Suprapubic skin (tissue), 4 donors: ENCODE results near the gene DYRK2. TPM values are rescaled to one million over a fixed set of nuclear protein-coding genes. Genes with fewer than 3 reads are reported as not detected.

Experiments used
- DNase-seq, 2 donors: peaks; one replicate each; pipeline ENCODE4 v3.0.0-alpha.2; 2019; ENCODE audit warnings: low spot score in 2 of 2
- H3K27ac ChIP-seq: fragments of 200-600 bp; sonication (generic); one replicate; pipeline ENCODE4 v1.5.1; 2019
- H3K27me3 ChIP-seq: fragments of 200-600 bp; sonication (generic); one replicate; pipeline ENCODE4 v1.5.1; 2019
- H3K36me3 ChIP-seq: fragments of 200-600 bp; sonication (generic); one replicate; pipeline ENCODE4 v1.5.1; 2019
- H3K4me1 ChIP-seq: fragments of 200-600 bp; sonication (generic); one replicate; pipeline ENCODE4 v1.5.1; 2019
- H3K4me3 ChIP-seq: fragments of 200-600 bp; sonication (generic); one replicate; pipeline ENCODE4 v1.5.1; 2019; ENCODE audit warnings: mild to moderate bottlenecking
- H3K9me3 ChIP-seq: fragments of 200-600 bp; sonication (generic); one replicate; pipeline ENCODE4 v1.5.1; 2019
- EP300 ChIP-seq: sonication (generic); formaldehyde crosslinking; IDR thresholded peaks from one replicate; pipeline ENCODE4 v1.6.1; 2017; ENCODE audit warnings: antibody characterized with exemption
- POLR2A ChIP-seq, 2 donors: fragments of 450-650 bp; IDR thresholded peaks; one replicate each; pipeline ENCODE4 v1.6.1; 2017; ENCODE audit warnings: antibody characterized with exemption in 2 of 2, mild to moderate bottlenecking in 2 of 2, moderate library complexity in 2 of 2
- POLR2AphosphoS5 ChIP-seq, 3 donors: sonication (generic); formaldehyde crosslinking; IDR thresholded peaks; one replicate each; pipeline ENCODE4 v1.6.1; 2017; ENCODE audit warnings: antibody characterized with exemption in 3 of 3
- WGBS: methylation state at CpG from one replicate; pipeline ENCODE4 v1.1.5; 2018; 5-methylcytosine and 5-hydroxymethylcytosine counted together
- total RNA-seq, 4 donors: library from RNA; depleted of rRNA; stranded (reverse); fragments of >200 nt; gene quantifications; one replicate each; pipeline ENCODE4 v1.1.0, GENCODE V29; 2016
- TF ChIP-seq, protein P1 (sequence below), 2 donors: fragments of 200-600 bp in 1 of 2; fragments of 450-650 bp in 1 of 2; sonication (generic) in 1 of 2; IDR thresholded peaks; one replicate each; pipeline ENCODE4 v1.5.1; 2016 to 2019; ENCODE audit warnings: antibody characterized with exemption in 2 of 2, mild to moderate bottlenecking in 1 of 2, moderate library complexity in 1 of 2

Gene DYRK2
- total RNA-seq, 4 donors from 2014 or later: 10.4 to 22.3 (median 18.7) TPM

DNA sequence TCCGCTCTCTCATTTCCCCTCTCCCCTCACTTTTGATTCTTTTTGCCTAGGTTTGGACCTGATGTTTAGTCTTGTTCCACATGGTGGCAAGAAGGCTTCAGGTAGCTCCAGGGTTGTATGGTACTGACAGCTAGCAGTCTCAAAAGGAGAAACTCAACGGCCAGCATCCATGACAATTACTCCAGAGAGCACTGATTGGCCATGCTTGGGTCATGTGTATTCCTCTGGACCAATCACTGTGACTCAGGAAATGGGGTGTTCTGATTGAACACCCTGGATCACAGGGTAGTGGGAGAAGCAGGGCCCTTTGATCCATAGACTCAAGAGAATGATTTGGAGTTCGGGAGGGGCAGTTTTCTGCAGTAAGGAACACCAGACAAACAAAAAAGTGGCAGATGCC is 45.3 kb downstream of the DYRK2 start:
- no peak for TF ChIP-seq POLR2AphosphoS5 (IDR thresholded peaks at IDR 0.05)
- TF ChIP-seq, protein P1, sequence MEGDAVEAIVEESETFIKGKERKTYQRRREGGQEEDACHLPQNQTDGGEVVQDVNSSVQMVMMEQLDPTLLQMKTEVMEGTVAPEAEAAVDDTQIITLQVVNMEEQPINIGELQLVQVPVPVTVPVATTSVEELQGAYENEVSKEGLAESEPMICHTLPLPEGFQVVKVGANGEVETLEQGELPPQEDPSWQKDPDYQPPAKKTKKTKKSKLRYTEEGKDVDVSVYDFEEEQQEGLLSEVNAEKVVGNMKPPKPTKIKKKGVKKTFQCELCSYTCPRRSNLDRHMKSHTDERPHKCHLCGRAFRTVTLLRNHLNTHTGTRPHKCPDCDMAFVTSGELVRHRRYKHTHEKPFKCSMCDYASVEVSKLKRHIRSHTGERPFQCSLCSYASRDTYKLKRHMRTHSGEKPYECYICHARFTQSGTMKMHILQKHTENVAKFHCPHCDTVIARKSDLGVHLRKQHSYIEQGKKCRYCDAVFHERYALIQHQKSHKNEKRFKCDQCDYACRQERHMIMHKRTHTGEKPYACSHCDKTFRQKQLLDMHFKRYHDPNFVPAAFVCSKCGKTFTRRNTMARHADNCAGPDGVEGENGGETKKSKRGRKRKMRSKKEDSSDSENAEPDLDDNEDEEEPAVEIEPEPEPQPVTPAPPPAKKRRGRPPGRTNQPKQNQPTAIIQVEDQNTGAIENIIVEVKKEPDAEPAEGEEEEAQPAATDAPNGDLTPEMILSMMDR (IDR thresholded peaks at IDR 0.05): no peak
- TF ChIP-seq EP300: no peak
- TF ChIP-seq POLR2A (IDR thresholded peaks at IDR 0.05): no peak
- H3K9me3 ChIP-seq: no peaks in the 10 kb centered on the region
- H3K36me3 ChIP-seq: no peaks in the 10 kb centered on the region

DNA sequence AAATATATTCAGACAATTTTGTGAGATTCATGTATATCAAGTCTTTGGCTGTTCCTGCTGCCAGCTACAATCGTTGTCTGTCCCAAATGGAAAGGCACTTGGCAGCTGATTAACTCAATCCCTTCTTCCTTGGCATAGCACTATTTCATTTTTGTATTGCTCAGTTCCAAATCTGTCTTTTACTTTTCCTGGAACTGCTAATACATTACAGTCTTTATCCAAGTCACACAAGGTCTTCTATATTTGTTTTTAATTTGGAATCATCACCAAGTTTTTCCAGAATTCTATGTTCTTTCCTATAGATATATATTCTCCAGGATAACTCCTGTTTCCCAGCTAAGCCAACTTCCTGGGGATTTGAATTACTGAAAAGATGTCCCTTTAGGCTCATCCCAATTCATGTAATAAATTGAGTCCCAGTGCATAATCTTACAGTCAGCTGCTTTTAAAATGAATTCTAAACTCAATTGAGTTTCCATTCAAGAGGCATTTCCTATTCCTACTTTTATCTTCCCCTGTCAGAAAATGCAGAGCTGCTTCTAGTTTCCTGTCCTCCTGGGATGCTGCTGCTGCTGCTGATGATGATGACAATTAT is 45.9 kb downstream of the DYRK2 start:
- H3K4me3 ChIP-seq: no peak overlapping the region
- H3K27ac ChIP-seq: no peak overlapping the region
- no peaks in the 10 kb centered on the region for H3K27me3 ChIP-seq
- no peaks in the 10 kb centered on the region for H3K4me1 ChIP-seq
- no peaks in the 10 kb centered on the region for H3K9me3 ChIP-seq
- TF ChIP-seq POLR2A (IDR thresholded peaks at IDR 0.05) (no peak), POLR2AphosphoS5 (IDR thresholded peaks at IDR 0.05) (no peak), EP300 (no peak)
- TF ChIP-seq, protein P1 (IDR thresholded peaks at IDR 0.05): no peak
- WGBS: 18% methylated on average over 1 of the region's 1 CpG
- H3K36me3 ChIP-seq: no peaks in the 10 kb centered on the region
- no peak for DNase-seq

More for the DNA sequence above, 45.3 kb downstream of the DYRK2 start:
- Histone ChIP-seq H3K27ac (no peak overlapping the region), H3K27me3 (no peaks in the 10 kb centered on the region), H3K4me1 (no peaks in the 10 kb centered on the region), H3K4me3 (no peak overlapping the region)
- DNase-seq: no peak
- WGBS: 82% methylated on average over 3 of the region's 3 CpGs

DNA sequence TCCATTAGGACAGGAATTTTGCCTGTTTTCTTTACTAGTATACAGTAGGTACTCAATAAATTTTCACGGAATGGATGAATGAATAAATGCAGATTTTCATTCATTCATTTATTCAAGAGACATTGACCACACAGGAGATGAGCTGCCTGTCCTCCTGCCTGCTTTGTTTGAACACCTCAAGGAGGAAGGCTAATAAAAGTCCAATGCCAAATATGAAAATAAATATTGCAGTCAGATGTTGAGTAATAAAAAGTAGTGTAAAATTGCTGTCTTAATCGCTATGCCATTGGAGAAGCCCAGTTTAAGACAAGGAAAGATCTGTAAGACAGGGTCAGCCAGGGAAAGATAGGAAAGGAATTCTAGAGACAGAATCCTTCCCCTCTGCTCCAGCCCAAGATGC is 47.4 kb downstream of the DYRK2 start:
- no peaks in the 10 kb centered on the region for H3K4me1 ChIP-seq
- H3K9me3 ChIP-seq: no peaks in the 10 kb centered on the region
- TF ChIP-seq POLR2A (IDR thresholded peaks at IDR 0.05) (no peak), EP300 (no peak), POLR2AphosphoS5 (IDR thresholded peaks at IDR 0.05) (no peak)
- TF ChIP-seq, protein P1 (IDR thresholded peaks at IDR 0.05): no peak
- WGBS: 95% methylated on average over 2 of the region's 2 CpGs
- H3K27me3 ChIP-seq: no peaks in the 10 kb centered on the region
- no peak for DNase-seq
- no peak overlapping the region for H3K27ac ChIP-seq
- no peak overlapping the region for H3K4me3 ChIP-seq
- no peaks in the 10 kb centered on the region for H3K36me3 ChIP-seq

DNA sequence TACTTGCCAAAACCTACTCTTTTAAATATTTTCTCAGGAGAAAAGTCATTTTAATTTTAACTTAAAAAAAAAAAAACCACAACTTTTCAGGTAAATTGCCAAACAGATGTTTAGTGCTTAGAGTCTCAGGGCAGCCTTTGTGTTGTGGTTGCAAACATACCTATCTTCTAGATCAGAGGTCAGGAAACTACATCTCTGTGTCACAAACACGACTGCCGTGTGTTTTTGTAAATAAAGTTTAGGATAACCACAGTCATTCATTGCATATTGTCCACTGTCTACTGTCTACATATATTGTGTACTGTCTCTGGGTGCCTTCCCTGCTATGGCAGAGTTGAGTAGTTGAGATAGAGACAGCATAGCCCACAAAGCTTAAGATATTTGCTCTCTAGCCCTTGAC is 48.9 kb downstream of the DYRK2 start:
- H3K27me3 ChIP-seq: no peaks in the 10 kb centered on the region
- H3K4me3 ChIP-seq: no peak overlapping the region
- no peaks in the 10 kb centered on the region for H3K9me3 ChIP-seq
- no peak for DNase-seq
- WGBS: 82% methylated on average over 2 of the region's 2 CpGs
- no peak overlapping the region for H3K27ac ChIP-seq
- no peaks in the 10 kb centered on the region for H3K4me1 ChIP-seq
- H3K36me3 ChIP-seq: no peaks in the 10 kb centered on the region
- no peak for TF ChIP-seq EP300
- TF ChIP-seq, protein P1 (IDR thresholded peaks at IDR 0.05): no peak
- no peak for TF ChIP-seq POLR2A (IDR thresholded peaks at IDR 0.05)
- TF ChIP-seq POLR2AphosphoS5 (IDR thresholded peaks at IDR 0.05): no peak

DNA sequence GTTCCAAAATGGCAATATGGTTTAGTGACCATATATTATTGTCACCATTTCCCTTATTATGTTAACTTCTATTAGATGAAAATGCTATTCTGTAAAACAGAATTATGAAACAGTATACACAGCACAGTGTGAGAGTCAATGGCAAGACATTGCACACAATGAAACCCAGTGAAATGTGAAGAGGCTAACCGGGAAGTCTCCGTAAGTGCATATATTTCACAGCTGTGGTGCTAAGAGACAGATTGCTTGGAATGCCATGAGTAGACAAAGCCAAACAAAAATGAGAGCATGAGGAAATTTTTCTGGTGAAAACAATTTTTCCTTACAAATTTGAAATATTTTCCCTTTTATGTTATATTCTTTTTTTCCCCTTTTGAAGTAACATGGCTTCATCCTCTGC is 49.4 kb downstream of the DYRK2 start:
- 45% methylated on average over 2 of the region's 2 CpGs for WGBS
- no peak overlapping the region for H3K27ac ChIP-seq
- DNase-seq: no peak

More for the DNA sequence above, 49.4 kb downstream of the DYRK2 start:
- H3K4me1 ChIP-seq: no peaks in the 10 kb centered on the region
- H3K9me3 ChIP-seq: no peaks in the 10 kb centered on the region
- no peaks in the 10 kb centered on the region for H3K27me3 ChIP-seq
- TF ChIP-seq POLR2A (IDR thresholded peaks at IDR 0.05) (no peak), POLR2AphosphoS5 (IDR thresholded peaks at IDR 0.05) (no peak), EP300 (no peak)
- TF ChIP-seq, protein P1 (IDR thresholded peaks at IDR 0.05): no peak
- H3K36me3 ChIP-seq: no peaks in the 10 kb centered on the region
- no peak overlapping the region for H3K4me3 ChIP-seq
